Neural progenitor cell (in vitro differentiated cells): ENCODE measurements around the gene ABCC3. TPM values are rescaled to one million over a fixed set of nuclear protein-coding genes. Genes with fewer than 3 reads are reported as not detected.

ENCODE experiments used
- DNase-seq: peaks from one replicate; pipeline ENCODE4 v3.0.0-alpha.2; 2016; ENCODE audit warnings: low spot score
- H2AFZ ChIP-seq: fragments of 200-600 bp; sonication (generic); replicated peaks from 2 replicates; pipeline ENCODE4 v1.6.1; 2016; ENCODE audit warnings: antibody characterized with exemption
- H3F3A ChIP-seq: fragments of 200-600 bp; sonication (generic); 2 replicates; pipeline ENCODE4 v1.6.1; 2016; ENCODE audit warnings: antibody characterized with exemption, low read depth
- H3K27ac ChIP-seq: fragments of 200-600 bp; sonication (generic); 2 replicates; pipeline ENCODE4 v1.5.1; 2016; ENCODE audit warnings: mild to moderate bottlenecking
- H3K27me3 ChIP-seq: fragments of 200-600 bp; sonication (generic); 2 replicates; pipeline ENCODE4 v1.6.1; 2016; ENCODE audit warnings: mild to moderate bottlenecking, moderate library complexity
- H3K36me3 ChIP-seq: fragments of 200-600 bp; sonication (generic); 2 replicates; pipeline ENCODE4 v1.5.1; 2016
- H3K4me1 ChIP-seq: fragments of 200-600 bp; sonication (generic); 2 replicates; pipeline ENCODE4 v1.6.1; 2016; ENCODE audit warnings: mixed run types
- H3K4me2 ChIP-seq: fragments of 200-600 bp; sonication (generic); 2 replicates; pipeline ENCODE4 v1.6.1; 2016
- H3K4me3 ChIP-seq: fragments of 200-600 bp; sonication (generic); 2 replicates; pipeline ENCODE4 v1.5.1; 2016
- H3K79me2 ChIP-seq: fragments of 200-600 bp; sonication (generic); 2 replicates; pipeline ENCODE4 v1.6.1; 2016; ENCODE audit warnings: low read depth
- H3K9ac ChIP-seq: fragments of 200-600 bp; sonication (generic); 2 replicates; pipeline ENCODE4 v1.6.1; 2016
- H3K9me3 ChIP-seq: fragments of 200-600 bp; sonication (generic); 2 replicates; pipeline ENCODE4 v1.5.1; 2016; ENCODE audit warnings: low read depth
- H4K20me1 ChIP-seq: fragments of 200-600 bp; sonication (generic); 2 replicates; pipeline ENCODE4 v1.6.1; 2016; ENCODE audit warnings: low read depth
- H3K27ac Mint-ChIP-seq: 3 replicates; pipeline ENCODE4 v1.8.0; 2021; ENCODE audit warnings: mixed read lengths
- H3K27me3 Mint-ChIP-seq: 2 replicates; pipeline ENCODE4 v1.8.0; 2022; ENCODE audit warnings: low read depth, mild to moderate bottlenecking, inconsistent platforms, moderate library complexity, mixed read lengths; ENCODE audit not compliant: insufficient read depth
- H3K36me3 Mint-ChIP-seq: 3 replicates; pipeline ENCODE4 v1.8.0; 2021; ENCODE audit warnings: mixed read lengths
- H3K4me1 Mint-ChIP-seq: 3 replicates; pipeline ENCODE4 v1.8.0; 2021; ENCODE audit warnings: mixed read lengths
- H3K4me3 Mint-ChIP-seq: 3 replicates; pipeline ENCODE4 v1.8.0; 2021; ENCODE audit warnings: mild to moderate bottlenecking, moderate library complexity, mixed read lengths
- H3K9me3 Mint-ChIP-seq: 3 replicates; pipeline ENCODE4 v1.8.0; 2020; ENCODE audit warnings: mixed read lengths
- CTCF ChIP-seq: fragments of 200-600 bp; sonication (generic); IDR thresholded peaks from 2 replicates; pipeline ENCODE4 v1.5.1; 2017; ENCODE audit warnings: antibody characterized with exemption, mild to moderate bottlenecking
- EZH2 ChIP-seq: fragments of 200-600 bp; sonication (generic); IDR thresholded peaks from 2 replicates; pipeline ENCODE4 v1.6.1; 2017; ENCODE audit warnings: antibody characterized with exemption, mild to moderate bottlenecking, moderate library complexity
- EZH2phosphoT487 ChIP-seq: fragments of 200-600 bp; sonication (generic); IDR thresholded peaks from 2 replicates; pipeline ENCODE4 v1.6.1; 2017; ENCODE audit warnings: antibody characterized with exemption
- total RNA-seq: library from RNA; depleted of rRNA; stranded (reverse); fragments of >200 nt; gene quantifications from 2 replicates; pipeline ENCODE4 v1.2.3, GENCODE V29; 2015; ENCODE audit warnings: low replicate concordance

Gene ABCC3
- total RNA-seq, 1 donor from 2014 or later, result not detected

- H3K9ac ChIP-seq, result no peak overlapping the region
- H4K20me1 ChIP-seq, result no peaks in the 10 kb centered on the region
- no peak for DNase-seq
- H3K27me3 ChIP-seq, result no peaks in the 10 kb centered on the region
- peaks cover 17% of the 10 kb centered on the region for H3K4me1 ChIP-seq
- H3K36me3 ChIP-seq, result no peaks in the 10 kb centered on the region
- H2AFZ ChIP-seq, result no peak overlapping the region
- Mint-ChIP-seq H3K9me3 (no peaks in the 10 kb centered on the region), H3K36me3 (peaks cover 2% of the 10 kb centered on the region), H3K4me3 (no peak overlapping the region), H3K27ac (no peak overlapping the region), H3K27me3 (peaks cover 7% of the 10 kb centered on the region), H3K4me1 (peaks cover 42% of the 10 kb centered on the region)
- H3K4me2 ChIP-seq, result no peak overlapping the region
- no peaks in the 10 kb centered on the region for H3K79me2 ChIP-seq
- no peak for TF ChIP-seq EZH2
- TF ChIP-seq CTCF, result no peak
- no peak for TF ChIP-seq EZH2phosphoT487
- no peak overlapping the region for H3K27ac ChIP-seq
- no peak overlapping the region for H3K4me3 ChIP-seq
- H3K9me3 ChIP-seq, result no peaks in the 10 kb centered on the region
- H3F3A ChIP-seq, result no peaks in the 10 kb centered on the region
Measured at GRCh38 chr17:50604513-50604912, 30.2 kb upstream of the ABCC3 start.

DNA sequence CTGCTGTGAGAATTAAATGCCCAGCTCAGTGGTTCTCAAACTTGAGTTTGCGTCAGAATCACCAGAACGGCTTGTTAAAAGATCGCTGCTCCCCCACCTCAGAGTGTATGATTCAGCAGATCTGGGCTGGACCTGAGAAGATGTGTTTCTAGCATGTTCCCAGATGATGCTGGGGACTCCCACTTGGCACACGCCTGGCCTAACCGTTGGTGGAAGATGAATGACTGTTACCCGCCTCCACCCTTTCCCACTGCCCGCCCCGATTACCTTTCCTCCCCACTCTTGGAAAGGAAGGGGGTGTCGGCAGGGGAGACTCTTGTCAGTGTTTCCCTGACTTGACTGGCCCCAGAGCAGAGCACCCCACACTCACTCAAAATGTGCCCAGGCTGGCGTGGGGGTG lies 29.3 kb upstream of the ABCC3 start:
- Histone ChIP-seq H3F3A (no peaks in the 10 kb centered on the region), H3K4me2 (no peak overlapping the region), H3K4me1 (peaks cover 26% of the 10 kb centered on the region), H3K9ac (no peak overlapping the region), H2AFZ (no peak overlapping the region), H3K79me2 (no peaks in the 10 kb centered on the region), H4K20me1 (no peaks in the 10 kb centered on the region), H3K36me3 (no peaks in the 10 kb centered on the region), H3K27ac (no peak overlapping the region), H3K9me3 (no peaks in the 10 kb centered on the region), H3K27me3 (no peaks in the 10 kb centered on the region), H3K4me3 (no peak overlapping the region)
- DNase-seq, result no peak
- H3K27ac Mint-ChIP-seq, result peak overlapping the region; percentile 76
- H3K4me3 Mint-ChIP-seq, result no peak overlapping the region
- peaks cover 7% of the 10 kb centered on the region for H3K27me3 Mint-ChIP-seq
- no peaks in the 10 kb centered on the region for H3K9me3 Mint-ChIP-seq
- peaks cover 2% of the 10 kb centered on the region for H3K36me3 Mint-ChIP-seq
- no peak for TF ChIP-seq EZH2phosphoT487
- no peak for TF ChIP-seq EZH2
- no peak for TF ChIP-seq CTCF
- H3K4me1 Mint-ChIP-seq, result peaks cover 48% of the 10 kb centered on the region

DNA sequence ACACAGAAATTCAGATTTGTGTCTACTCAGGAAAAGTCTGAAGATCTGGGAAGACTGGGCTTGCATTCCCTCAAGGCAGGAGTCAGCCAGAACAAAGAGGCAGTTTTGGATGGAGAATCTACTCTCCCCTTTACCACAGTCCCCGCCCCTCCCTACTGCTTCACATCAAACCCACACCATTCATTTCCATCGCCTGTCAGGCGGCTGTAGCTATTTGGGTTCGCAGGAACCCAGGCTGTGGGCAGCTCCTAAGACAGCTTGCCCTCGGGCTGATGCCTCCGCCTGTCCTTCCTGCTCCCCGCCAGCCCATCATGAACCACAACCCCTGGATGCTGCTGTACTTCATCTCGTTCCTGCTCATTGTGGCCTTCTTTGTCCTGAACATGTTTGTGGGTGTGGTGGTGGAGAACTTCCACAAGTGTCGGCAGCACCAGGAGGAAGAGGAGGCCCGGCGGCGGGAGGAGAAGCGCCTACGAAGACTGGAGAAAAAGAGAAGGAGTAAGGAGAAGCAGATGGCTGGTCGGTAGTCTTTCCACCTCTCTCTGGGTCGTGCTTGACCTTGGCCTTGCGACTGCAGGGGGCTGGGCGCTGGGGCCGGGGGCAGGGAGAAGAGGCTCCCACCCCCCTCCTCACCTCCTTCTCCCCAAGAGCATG lies 27.0 kb upstream of the ABCC3 start:
- H3K4me3 Mint-ChIP-seq, result no peak overlapping the region
- H2AFZ ChIP-seq, result no peak overlapping the region
- H3K9ac ChIP-seq, result no peak overlapping the region
- no peak for TF ChIP-seq CTCF
- no peak for TF ChIP-seq EZH2phosphoT487
- no peak for TF ChIP-seq EZH2
- H3K79me2 ChIP-seq, result no peaks in the 10 kb centered on the region
- no peak overlapping the region for H3K4me2 ChIP-seq
- H3K27ac ChIP-seq, result no peak overlapping the region
- no peak overlapping the region for H3K27ac Mint-ChIP-seq
- peaks cover 40% of the 10 kb centered on the region for H3K4me1 Mint-ChIP-seq
- H3K4me1 ChIP-seq, result peaks cover 26% of the 10 kb centered on the region
- no peaks in the 10 kb centered on the region for H3K9me3 ChIP-seq
- no peaks in the 10 kb centered on the region for H3K27me3 ChIP-seq
- H3K4me3 ChIP-seq, result no peak overlapping the region
- no peak for DNase-seq
- no peaks in the 10 kb centered on the region for H3K9me3 Mint-ChIP-seq
- H3K36me3 ChIP-seq, result no peaks in the 10 kb centered on the region
- no peaks in the 10 kb centered on the region for H4K20me1 ChIP-seq
- no peaks in the 10 kb centered on the region for H3F3A ChIP-seq
- peaks cover 2% of the 10 kb centered on the region for H3K36me3 Mint-ChIP-seq
- H3K27me3 Mint-ChIP-seq, result peaks cover 3% of the 10 kb centered on the region
